Calu3 (cell line): ENCODE results near the gene PAX7. TPM values are rescaled to one million over a fixed set of nuclear protein-coding genes. Genes with fewer than 3 reads are reported as not detected.
A peak's percentile ranks its signal among the peaks of the same experiment; 100 is the strongest.

Experiments used
- BruUV-seq: library from RNA; stranded (reverse); fragments of 400-500 nt; replicated peaks from 2 replicates; lab custom pipeline; 2021; lab: Mats Ljungman, UMichigan
- CTCF ChIA-PET: fragments of 300-600 bp; sonication (Branson Sonifier 250); formaldehyde crosslinking; loops from one replicate; lab custom pipeline; 2022; ENCODE audit warnings: antibody characterized with exemption; lab: Charles Lee
- DNase-seq: peaks from one replicate; pipeline ENCODE4 v3.0.0; 2022
- H3K27ac Mint-ChIP-seq: one replicate; pipeline ENCODE4 v1.8.0; 2022; ENCODE audit warnings: mixed read lengths; ENCODE audit not compliant: unreplicated experiment
- H3K27me3 Mint-ChIP-seq: one replicate; pipeline ENCODE4 v1.8.0; 2022; ENCODE audit warnings: mixed read lengths; ENCODE audit not compliant: unreplicated experiment
- H3K36me3 Mint-ChIP-seq: one replicate; pipeline ENCODE4 v1.8.0; 2022; ENCODE audit warnings: mild to moderate bottlenecking, moderate library complexity, mixed read lengths; ENCODE audit not compliant: insufficient read depth, unreplicated experiment
- H3K4me1 Mint-ChIP-seq: one replicate; pipeline ENCODE4 v1.8.0; 2022; ENCODE audit warnings: mild to moderate bottlenecking, low read depth, mixed read lengths; ENCODE audit not compliant: unreplicated experiment
- H3K4me3 Mint-ChIP-seq: one replicate; pipeline ENCODE4 v1.8.0; 2022; ENCODE audit warnings: mild to moderate bottlenecking, low read depth, moderate library complexity, mixed read lengths; ENCODE audit not compliant: unreplicated experiment
- H3K9me3 Mint-ChIP-seq: one replicate; pipeline ENCODE4 v1.8.0; 2022; ENCODE audit warnings: low read depth, mixed read lengths; ENCODE audit not compliant: unreplicated experiment
- CTCF ChIP-seq: fragments of 200-600 bp; IDR thresholded peaks from one replicate; pipeline ENCODE4 v1.8.0; 2022; ENCODE audit warnings: antibody characterized with exemption; ENCODE audit not compliant: unreplicated experiment
- intact Hi-C: fragments of 100-400 bp; cut with micrococcal nuclease; formaldehyde crosslinking; loops from one replicate; pipeline ENCODE4 v1.10.0; 2022; ENCODE audit not compliant: unreplicated experiment
- total RNA-seq: library from RNA; stranded (reverse); gene quantifications from 2 replicates; pipeline ENCODE4 v1.2.3, GENCODE V29; 2022

PAX7 gene
- total RNA-seq, 1 experiment from 2014 or later, result not detected

GRCh38 chr1:18642278-18643095 is 11.8 kb downstream of the PAX7 start:
- Mint-ChIP-seq H3K27me3 (peaks cover 98% of the 10 kb centered on the region), H3K4me3 (peak overlapping the region; percentile 27), H3K27ac (no peak overlapping the region), H3K36me3 (peaks cover 4% of the 10 kb centered on the region), H3K4me1 (peaks cover 33% of the 10 kb centered on the region), H3K9me3 (no peaks in the 10 kb centered on the region)
- no TSS peak for BruUV-seq
- TF ChIP-seq CTCF, result no peak
- intact Hi-C loops, result no loop called here
- CTCF ChIA-PET, result interaction anchor here (1.2 kb wide), 1 partner anchor 28 kb away, joined by 6 read pairs; no protein-coding TSS in a partner anchor
- DNase-seq, result no peak

- TF ChIP-seq CTCF, result no peak
- intact Hi-C loops, result no loop called here
- DNase-seq, result no peak
- H3K9me3 Mint-ChIP-seq, result no peaks in the 10 kb centered on the region
- BruUV-seq, result no TSS peak
- CTCF ChIA-PET, result no interaction called here
- peak overlapping the region; percentile 27 for H3K4me3 Mint-ChIP-seq
- H3K27ac Mint-ChIP-seq, result no peak overlapping the region
- H3K4me1 Mint-ChIP-seq, result peaks cover 32% of the 10 kb centered on the region
- H3K36me3 Mint-ChIP-seq, result peaks cover 4% of the 10 kb centered on the region
- H3K27me3 Mint-ChIP-seq, result peaks cover 98% of the 10 kb centered on the region
These were observed 12.7 kb downstream of the PAX7 start for GRCh38 chr1:18643154-18644012.

GRCh38 chr1:18644013-18644399 is 13.4 kb downstream of the PAX7 start:
- CTCF ChIA-PET, result no interaction called here
- no peak for TF ChIP-seq CTCF
- no TSS peak for BruUV-seq
- peaks cover 32% of the 10 kb centered on the region for H3K4me1 Mint-ChIP-seq
- no peak overlapping the region for H3K4me3 Mint-ChIP-seq
- H3K36me3 Mint-ChIP-seq, result peaks cover 4% of the 10 kb centered on the region
- H3K27ac Mint-ChIP-seq, result no peak overlapping the region
- peaks cover 98% of the 10 kb centered on the region for H3K27me3 Mint-ChIP-seq
- no peak for DNase-seq
- intact Hi-C loops, result no loop called here
- no peaks in the 10 kb centered on the region for H3K9me3 Mint-ChIP-seq

GRCh38 chr1:18644446-18644845 is 13.8 kb downstream of the PAX7 start:
- peaks cover 32% of the 10 kb centered on the region for H3K4me1 Mint-ChIP-seq
- intact Hi-C loops, result no loop called here
- H3K27ac Mint-ChIP-seq, result no peak overlapping the region
- CTCF ChIA-PET, result no interaction called here
- peaks cover 4% of the 10 kb centered on the region for H3K36me3 Mint-ChIP-seq
- no peak for TF ChIP-seq CTCF
- H3K9me3 Mint-ChIP-seq, result no peaks in the 10 kb centered on the region
- peaks cover 98% of the 10 kb centered on the region for H3K27me3 Mint-ChIP-seq
- no peak for DNase-seq
- no peak overlapping the region for H3K4me3 Mint-ChIP-seq
- no TSS peak for BruUV-seq
